ENCODE results near the gene CDK11B. TPM values are rescaled to one million over a fixed set of nuclear protein-coding genes. Genes with fewer than 3 reads are reported as not detected.

Gene CDK11B
- total RNA-seq, 2 donors from 2014 or later: 32.7 to 41.0 TPM

Other genes starting within 250 kb of the CDK11B start
- under 1 TPM in 1 of 2 donors, not detected in 1; 0.29 TPM for gene ANKRD65, start 237.7 kb downstream of the CDK11B start, total RNA-seq
- 1 to 10 TPM in 1 of 2 donors, under 1 TPM in 1; 0.59 to 6.9 TPM for gene VWA1, start 223.3 kb downstream of the CDK11B start, total RNA-seq
- gene ATAD3C, start 209.3 kb downstream of the CDK11B start, total RNA-seq: 1 to 10 TPM; 1.1 to 1.9 TPM
- 10 to 100 TPM; 30.1 to 33.1 TPM for gene ATAD3B, start 187.2 kb downstream of the CDK11B start, total RNA-seq
- gene ATAD3A, start 146.8 kb downstream of the CDK11B start, total RNA-seq: 10 to 100 TPM; 35.7 to 39.7 TPM
- gene TMEM240, start 118.4 kb downstream of the CDK11B start, total RNA-seq: under 1 TPM; 0.41 to 0.58 TPM
- gene SSU72, start 84.1 kb downstream of the CDK11B start, total RNA-seq: 100 to 1,000 TPM in 1 of 2 donors, 10 to 100 TPM in 1; 82.9 to 121 TPM
- gene FNDC10, start 58.9 kb downstream of the CDK11B start, total RNA-seq: 1 to 10 TPM in 1 of 2 donors, under 1 TPM in 1; 0.18 to 2.9 TPM
- gene MIB2, start 43.5 kb downstream of the CDK11B start, total RNA-seq: 10 to 100 TPM; 36.7 to 49.8 TPM
- gene MMP23B, start 26.8 kb downstream of the CDK11B start, total RNA-seq: 1 to 10 TPM; 1.6 to 2.7 TPM
- 10 to 100 TPM; 19.0 to 48.5 TPM for gene SLC35E2B, start 33.8 kb upstream of the CDK11B start, total RNA-seq
- gene CDK11A, start 65.4 kb upstream of the CDK11B start, total RNA-seq: 100 to 1,000 TPM in 1 of 2 donors, 10 to 100 TPM in 1; 63.0 to 108 TPM
- gene NADK, start 119.5 kb upstream of the CDK11B start, total RNA-seq: 10 to 100 TPM; 64.7 to 67.6 TPM
- gene GNB1, start 232.1 kb upstream of the CDK11B start, total RNA-seq: 100 to 1,000 TPM; 267 to 358 TPM

Measured in activated naive CD4-positive, alpha-beta T cell treated with anti-CD3 and anti-CD28 coated beads, Interleukin-2, amount 50 U/mL, for 72 hours (primary cell).